H9 (cell line): ENCODE results near the gene CCDC192. TPM values are rescaled to one million over a fixed set of nuclear protein-coding genes. Genes with fewer than 3 reads are reported as not detected.

Experiments used
- DNase-seq: peaks from one replicate; pipeline ENCODE4 v3.0.0-alpha.2; 2017
- H2AFZ ChIP-seq: one replicate; pipeline ENCODE4 v1.6.1; 2013; ENCODE audit warnings: mild to moderate bottlenecking, low read length, control low read depth, moderate library complexity
- H2AK5ac ChIP-seq: 2 replicates; pipeline ENCODE4 v1.6.1; 2013; ENCODE audit warnings: low read length, control low read depth, mixed read lengths; ENCODE audit not compliant: insufficient read length
- H2BK120ac ChIP-seq: one replicate; pipeline ENCODE4 v1.6.1; 2013; ENCODE audit warnings: low read depth, mild to moderate bottlenecking, low read length, control low read depth, inconsistent platforms; ENCODE audit not compliant: poor library complexity, severe bottlenecking
- H2BK12ac ChIP-seq: 2 replicates; pipeline ENCODE4 v1.6.1; 2013; ENCODE audit warnings: low read length, control low read depth, mixed read lengths, low read depth; ENCODE audit not compliant: insufficient read length
- H2BK15ac ChIP-seq: 2 replicates; pipeline ENCODE4 v1.6.1; 2013; ENCODE audit warnings: low read depth, low read length, control low read depth
- H2BK20ac ChIP-seq: one replicate; pipeline ENCODE4 v1.6.1; 2013; ENCODE audit warnings: low read depth, mild to moderate bottlenecking, low read length, control low read depth, inconsistent platforms; ENCODE audit not compliant: poor library complexity, severe bottlenecking
- H2BK5ac ChIP-seq: 2 replicates; pipeline ENCODE4 v1.6.1; 2013; ENCODE audit warnings: low read length, control low read depth, mixed read lengths; ENCODE audit not compliant: insufficient read length
- H3K14ac ChIP-seq: 2 replicates; pipeline ENCODE4 v1.6.1; 2013; ENCODE audit warnings: low read length, control low read depth; ENCODE audit not compliant: insufficient read depth
- H3K18ac ChIP-seq: 2 replicates; pipeline ENCODE4 v1.6.1; 2013; ENCODE audit warnings: low read depth, mild to moderate bottlenecking, mixed read lengths, low read length, control low read depth; ENCODE audit not compliant: insufficient read length
- H3K23ac ChIP-seq: 2 replicates; pipeline ENCODE4 v1.6.1; 2013; ENCODE audit warnings: low read length, control low read depth, mixed read lengths, low read depth; ENCODE audit not compliant: insufficient read length
- H3K23me2 ChIP-seq: 2 replicates; pipeline ENCODE4 v1.6.1; 2013; ENCODE audit warnings: low read depth, mild to moderate bottlenecking, mixed read lengths, low read length, control low read depth; ENCODE audit not compliant: insufficient read length, poor library complexity, severe bottlenecking
- H3K27ac ChIP-seq: 2 replicates; pipeline ENCODE4 v1.5.1; 2013; ENCODE audit warnings: low read length, control low read depth, mixed read lengths, low read depth; ENCODE audit not compliant: insufficient read length
- H3K27me3 ChIP-seq: 2 replicates; pipeline ENCODE4 v1.6.1; 2013; ENCODE audit warnings: low read length, control low read depth, inconsistent platforms; ENCODE audit not compliant: insufficient read depth
- H3K4ac ChIP-seq: 2 replicates; pipeline ENCODE4 v1.6.1; 2013; ENCODE audit warnings: low read depth, mild to moderate bottlenecking, control low read depth, inconsistent platforms, low read length, moderate library complexity
- H3K4me1 ChIP-seq: 2 replicates; pipeline ENCODE4 v1.6.1; 2013; ENCODE audit warnings: low read length, control low read depth, inconsistent platforms; ENCODE audit not compliant: insufficient read depth
- H3K4me2 ChIP-seq: 2 replicates; pipeline ENCODE4 v1.6.1; 2013; ENCODE audit warnings: low read length, control low read depth, mixed read lengths; ENCODE audit not compliant: insufficient read length, insufficient read depth
- H3K56ac ChIP-seq: 2 replicates; pipeline ENCODE4 v1.6.1; 2013; ENCODE audit warnings: low read depth, mild to moderate bottlenecking, mixed read lengths, low read length, control low read depth; ENCODE audit not compliant: insufficient read length
- H3K79me1 ChIP-seq: 2 replicates; pipeline ENCODE4 v1.6.1; 2013; ENCODE audit warnings: low read depth, mild to moderate bottlenecking, moderate library complexity, low read length, control low read depth, inconsistent platforms; ENCODE audit not compliant: insufficient read depth, poor library complexity, severe bottlenecking
- H3K79me2 ChIP-seq: 2 replicates; pipeline ENCODE4 v1.6.1; 2013; ENCODE audit warnings: low read length, control low read depth, inconsistent platforms; ENCODE audit not compliant: insufficient read depth
- H3K9ac ChIP-seq: 2 replicates; pipeline ENCODE4 v1.6.1; 2013; ENCODE audit warnings: low read length, control low read depth, mixed read lengths; ENCODE audit not compliant: insufficient read length; ENCODE audit errors: extremely low read depth
- H3K9me3 ChIP-seq: one replicate; pipeline ENCODE4 v1.6.1; 2013; ENCODE audit warnings: low read depth, low read length, inconsistent platforms; ENCODE audit not compliant: control insufficient read depth
- H3T11ph ChIP-seq: one replicate; pipeline ENCODE4 v1.6.1; 2013; ENCODE audit warnings: mild to moderate bottlenecking, low read length, control low read depth, inconsistent platforms
- H4K20me1 ChIP-seq: one replicate; pipeline ENCODE4 v1.6.1; 2013; ENCODE audit not compliant: control insufficient read depth, insufficient read length, insufficient read depth
- H4K5ac ChIP-seq: 2 replicates; pipeline ENCODE4 v1.6.1; 2013; ENCODE audit warnings: low read depth, mild to moderate bottlenecking, mixed read lengths, low read length, control low read depth; ENCODE audit not compliant: insufficient read length
- H4K8ac ChIP-seq: replicated peaks from 2 replicates; pipeline ENCODE4 v1.6.1; 2013; ENCODE audit warnings: low read length, control low read depth, mixed read lengths, low read depth; ENCODE audit not compliant: insufficient read length
- H4K91ac ChIP-seq: 2 replicates; pipeline ENCODE4 v1.6.1; 2013; ENCODE audit warnings: low read depth, mild to moderate bottlenecking, moderate library complexity, mixed read lengths, low read length, control low read depth; ENCODE audit not compliant: insufficient read length
- H3K27ac Mint-ChIP-seq, 3 experiments: 2 replicates in 2 of 3; 3 replicates in 1 of 3; pipeline ENCODE4 v1.8.0; 2020 to 2021; ENCODE audit warnings: mixed read lengths in 3 of 3, mild to moderate bottlenecking in 1 of 3, moderate library complexity in 1 of 3
- H3K27me3 Mint-ChIP-seq: 2 replicates; pipeline ENCODE4 v1.8.0; 2021; ENCODE audit warnings: low read depth, mild to moderate bottlenecking, moderate library complexity, mixed read lengths
- H3K36me3 Mint-ChIP-seq, 3 experiments: 2 replicates in 2 of 3; 3 replicates in 1 of 3; pipeline ENCODE4 v1.8.0; 2020 to 2021; ENCODE audit warnings: low read depth in 3 of 3, mixed read lengths in 3 of 3; ENCODE audit not compliant: insufficient read depth in 1 of 3
- H3K4me1 Mint-ChIP-seq, 2 experiments: 2 replicates each; pipeline ENCODE4 v1.8.0; 2020; ENCODE audit warnings: mixed read lengths in 2 of 2
- H3K4me3 Mint-ChIP-seq, 2 experiments: 2 replicates in 1 of 2; 3 replicates in 1 of 2; pipeline ENCODE4 v1.8.0; 2020 to 2021; ENCODE audit warnings: mild to moderate bottlenecking in 2 of 2, mixed read lengths in 2 of 2, moderate library complexity in 1 of 2
- H3K9me3 Mint-ChIP-seq, 2 experiments: 2 replicates in 1 of 2; 3 replicates in 1 of 2; pipeline ENCODE4 v1.8.0; 2020; ENCODE audit warnings: mild to moderate bottlenecking in 2 of 2, mixed read lengths in 2 of 2, moderate library complexity in 1 of 2
- CTCF ChIP-seq: fragments of 200-600 bp; sonication (generic); conservative IDR thresholded peaks from 3 replicates; pipeline ENCODE4 v1.8.0; 2021; ENCODE audit warnings: antibody characterized with exemption, mild to moderate bottlenecking
- total RNA-seq: library from RNA; stranded (reverse); gene quantifications from 2 replicates; pipeline ENCODE4 v1.2.1, GENCODE V29; 2021

CCDC192 gene
- total RNA-seq, 1 experiment from 2014 or later, result not detected

- Histone ChIP-seq H3K9me3 (no peaks in the 10 kb centered on the region), H3K79me2 (no peaks in the 10 kb centered on the region), H2BK20ac (no peak overlapping the region), H3K14ac (no peak overlapping the region), H3K27me3 (peaks cover 15% of the 10 kb centered on the region; the same call in 1 of the 2 replicates), H2BK12ac (no peak overlapping the region), H3K27ac (no peak overlapping the region), H3K23me2 (no peaks in the 10 kb centered on the region), H4K91ac (no peak overlapping the region), H2AK5ac (no peak overlapping the region), H2BK15ac (no peak overlapping the region), H3K4me1 (no peaks in the 10 kb centered on the region), H2BK5ac (no peak overlapping the region), H3K79me1 (no peaks in the 10 kb centered on the region), H2AFZ (no peak overlapping the region), H3K56ac (no peak overlapping the region), H3K4me2 (no peak overlapping the region), H3K23ac (no peak overlapping the region), H3T11ph (no peak overlapping the region), H3K4ac (no peak overlapping the region), H3K9ac (no peak overlapping the region), H3K18ac (no peak overlapping the region), H4K8ac (no peak overlapping the region), H4K5ac (no peak overlapping the region), H4K20me1 (no peaks in the 10 kb centered on the region), H2BK120ac (no peak overlapping the region)
- Mint-ChIP-seq H3K27me3 (peaks cover 77% of the 10 kb centered on the region), H3K9me3 (no peaks in the 10 kb centered on the region), H3K36me3 (no peaks in the 10 kb centered on the region), H3K4me1 (peaks cover 9 to 12% of the 10 kb centered on the region in 2 experiments), H3K4me3 (no peak overlapping the region), H3K27ac (no peak overlapping the region)
- no peak for TF ChIP-seq CTCF
- no peak for DNase-seq
These were observed 227.1 kb downstream of the CCDC192 start for GRCh38 chr5:127930311-127930710.
